HG02840 (cell line): ENCODE measurements around the gene EML4.
"Not testable (repeated sequence)": the region's sequence is repeated elsewhere in the genome, so short reads cannot be mapped to it uniquely, and the experiment has no call there.

Experiments used
- ATAC-seq: cut with Tn5 transposase; IDR thresholded peaks from one replicate; pipeline ENCODE4 v1.9.1; 2021; ENCODE audit warnings: mild to moderate bottlenecking, moderate library complexity, moderate number of reproducible peaks; ENCODE audit not compliant: unreplicated experiment, low FRiP score

The EML4 gene

GRCh38 chr2:42170619-42171395 is 1.7 kb downstream of the EML4 start:
- ATAC-seq: no peak

GRCh38 chr2:42171396-42171980 is 2.3 kb downstream of the EML4 start:
- no peak for ATAC-seq

- ATAC-seq: no peak
These were observed 2.9 kb downstream of the EML4 start for GRCh38 chr2:42172020-42172419.

GRCh38 chr2:42172566-42172965 is 3.4 kb downstream of the EML4 start:
- no peak for ATAC-seq

GRCh38 chr2:42173467-42173866 is 4.3 kb downstream of the EML4 start:
- not testable (repeated sequence) for ATAC-seq

GRCh38 chr2:42176992-42177738 is 8.0 kb downstream of the EML4 start:
- ATAC-seq: no peak

- ATAC-seq: no peak
These were observed 9.2 kb downstream of the EML4 start for GRCh38 chr2:42178335-42178734.

GRCh38 chr2:42180300-42180699 is 11.1 kb downstream of the EML4 start:
- ATAC-seq: no peak

- ATAC-seq: no peak
These were observed 13.6 kb downstream of the EML4 start for GRCh38 chr2:42182654-42183308.

GRCh38 chr2:42183775-42184174 is 14.6 kb downstream of the EML4 start:
- ATAC-seq: no peak

- ATAC-seq: no peak
These were observed 15.2 kb downstream of the EML4 start for GRCh38 chr2:42184346-42184745.

- ATAC-seq: no peak
These were observed 16.2 kb downstream of the EML4 start for GRCh38 chr2:42185220-42185921.

GRCh38 chr2:42186366-42186765 is 17.2 kb downstream of the EML4 start:
- ATAC-seq: no peak

GRCh38 chr2:42186945-42187632 is 17.9 kb downstream of the EML4 start:
- no peak for ATAC-seq

- ATAC-seq: no peak
These were observed 18.7 kb downstream of the EML4 start for GRCh38 chr2:42187886-42188285.

- no peak for ATAC-seq
These were observed 20.0 kb downstream of the EML4 start for GRCh38 chr2:42189235-42189566.

GRCh38 chr2:42190191-42190590 is 21.0 kb downstream of the EML4 start:
- no peak for ATAC-seq

- no peak for ATAC-seq
These were observed 22.3 kb downstream of the EML4 start for GRCh38 chr2:42191285-42192009.

GRCh38 chr2:42192010-42192373 is 22.8 kb downstream of the EML4 start:
- no peak for ATAC-seq
